ENCODE data around the gene ERF.

DNA sequence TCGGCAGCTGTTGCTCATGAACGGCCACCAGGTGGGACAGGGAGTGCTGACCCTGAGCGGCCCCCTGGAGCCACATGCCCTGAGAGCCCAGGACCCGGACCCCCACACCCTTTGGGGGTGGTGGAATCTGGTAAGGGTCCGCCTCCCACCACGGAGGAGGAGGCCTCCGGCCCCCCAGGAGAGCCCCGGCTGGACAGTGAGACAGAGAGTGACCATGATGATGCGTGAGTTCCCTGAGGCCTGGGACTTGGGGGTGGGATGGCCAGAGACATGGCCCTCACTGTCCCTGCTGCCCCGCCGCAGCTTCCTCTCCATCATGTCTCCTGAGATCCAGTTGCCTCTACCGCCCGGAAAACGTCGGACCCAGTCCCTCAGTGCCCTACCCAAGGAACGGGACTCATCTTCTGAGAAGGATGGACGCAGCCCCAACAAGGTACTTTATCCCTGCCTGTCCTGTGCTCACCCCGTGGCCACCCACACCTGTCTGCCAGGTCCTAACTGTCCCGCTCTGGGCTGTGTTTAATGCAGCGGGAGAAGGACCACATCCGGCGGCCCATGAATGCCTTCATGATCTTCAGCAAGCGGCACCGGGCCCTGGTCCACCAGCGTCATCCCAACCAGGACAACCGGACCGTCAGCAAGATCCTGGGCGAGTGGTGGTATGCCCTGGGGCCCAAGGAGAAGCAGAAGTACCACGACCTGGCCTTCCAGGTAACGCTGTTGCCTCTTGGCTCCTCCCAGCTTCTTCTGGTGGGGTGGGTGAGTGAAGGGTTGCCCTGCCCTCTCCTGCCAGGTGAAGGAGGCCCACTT lies 32.3 kb upstream of the ERF start:
- TF ChIP-seq, protein P1, sequence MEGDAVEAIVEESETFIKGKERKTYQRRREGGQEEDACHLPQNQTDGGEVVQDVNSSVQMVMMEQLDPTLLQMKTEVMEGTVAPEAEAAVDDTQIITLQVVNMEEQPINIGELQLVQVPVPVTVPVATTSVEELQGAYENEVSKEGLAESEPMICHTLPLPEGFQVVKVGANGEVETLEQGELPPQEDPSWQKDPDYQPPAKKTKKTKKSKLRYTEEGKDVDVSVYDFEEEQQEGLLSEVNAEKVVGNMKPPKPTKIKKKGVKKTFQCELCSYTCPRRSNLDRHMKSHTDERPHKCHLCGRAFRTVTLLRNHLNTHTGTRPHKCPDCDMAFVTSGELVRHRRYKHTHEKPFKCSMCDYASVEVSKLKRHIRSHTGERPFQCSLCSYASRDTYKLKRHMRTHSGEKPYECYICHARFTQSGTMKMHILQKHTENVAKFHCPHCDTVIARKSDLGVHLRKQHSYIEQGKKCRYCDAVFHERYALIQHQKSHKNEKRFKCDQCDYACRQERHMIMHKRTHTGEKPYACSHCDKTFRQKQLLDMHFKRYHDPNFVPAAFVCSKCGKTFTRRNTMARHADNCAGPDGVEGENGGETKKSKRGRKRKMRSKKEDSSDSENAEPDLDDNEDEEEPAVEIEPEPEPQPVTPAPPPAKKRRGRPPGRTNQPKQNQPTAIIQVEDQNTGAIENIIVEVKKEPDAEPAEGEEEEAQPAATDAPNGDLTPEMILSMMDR (IDR thresholded peaks at IDR 0.05; ENCODE audit: low read length), result no peak
- TF ChIP-seq EZH2 (IDR thresholded peaks at IDR 0.05; ENCODE audit: borderline replicate concordance, low read length), result no peak
